GM19239 (cell line): ENCODE measurements around the gene MAPK14.

Experiments used
- DNase-seq: peaks from one replicate; pipeline ENCODE4 v3.0.0; 2011; ENCODE audit warnings: low spot score; ENCODE audit not compliant: insufficient read length
- FAIRE-seq: peaks from 2 replicates; lab custom pipeline; 2011; peaks lifted over from hg19 to GRCh38; lab: Jason Lieb, UNC

MAPK14 gene

DNA sequence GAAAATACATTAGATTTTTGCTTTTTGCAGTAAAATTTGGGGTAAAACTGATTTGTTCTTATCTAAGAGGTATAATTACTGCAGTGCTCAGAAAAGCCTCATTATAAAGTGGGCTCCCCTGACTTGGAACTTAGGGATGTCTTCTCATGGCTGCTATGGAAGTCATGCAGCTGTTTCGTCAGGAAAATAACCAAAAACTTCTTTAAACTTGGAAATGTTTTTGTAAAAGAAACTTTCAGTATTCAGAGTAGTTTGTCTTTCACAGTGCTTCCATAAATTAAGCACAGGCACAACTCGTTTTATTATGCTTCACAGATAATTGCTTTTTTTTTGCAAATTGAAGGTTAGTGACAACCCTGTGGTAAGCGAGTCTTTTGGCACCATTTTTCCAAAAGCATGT is 6.8 kb downstream of the MAPK14 start:
- FAIRE-seq (no peak), DNase-seq (no peak)

DNA sequence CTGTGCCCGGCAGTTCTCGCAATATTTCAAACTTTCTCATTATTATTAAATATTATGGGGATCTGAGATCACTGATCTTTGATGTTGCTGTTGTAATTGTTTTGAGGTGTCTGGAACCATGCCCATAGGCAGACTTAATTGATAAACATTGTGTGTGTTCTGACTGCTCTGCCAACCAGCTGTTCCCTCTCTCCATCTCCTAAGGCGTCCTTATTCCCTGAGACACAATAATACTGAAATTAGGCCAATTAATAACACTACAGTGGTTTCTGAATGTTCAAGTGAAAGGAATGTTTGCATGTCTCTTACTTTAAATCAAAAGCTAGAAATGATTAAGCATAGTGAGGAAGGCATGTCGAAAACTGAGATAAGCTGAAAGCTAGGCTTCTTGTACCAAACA is 7.6 kb downstream of the MAPK14 start:
- no peak for DNase-seq
- FAIRE-seq = no peak

DNA sequence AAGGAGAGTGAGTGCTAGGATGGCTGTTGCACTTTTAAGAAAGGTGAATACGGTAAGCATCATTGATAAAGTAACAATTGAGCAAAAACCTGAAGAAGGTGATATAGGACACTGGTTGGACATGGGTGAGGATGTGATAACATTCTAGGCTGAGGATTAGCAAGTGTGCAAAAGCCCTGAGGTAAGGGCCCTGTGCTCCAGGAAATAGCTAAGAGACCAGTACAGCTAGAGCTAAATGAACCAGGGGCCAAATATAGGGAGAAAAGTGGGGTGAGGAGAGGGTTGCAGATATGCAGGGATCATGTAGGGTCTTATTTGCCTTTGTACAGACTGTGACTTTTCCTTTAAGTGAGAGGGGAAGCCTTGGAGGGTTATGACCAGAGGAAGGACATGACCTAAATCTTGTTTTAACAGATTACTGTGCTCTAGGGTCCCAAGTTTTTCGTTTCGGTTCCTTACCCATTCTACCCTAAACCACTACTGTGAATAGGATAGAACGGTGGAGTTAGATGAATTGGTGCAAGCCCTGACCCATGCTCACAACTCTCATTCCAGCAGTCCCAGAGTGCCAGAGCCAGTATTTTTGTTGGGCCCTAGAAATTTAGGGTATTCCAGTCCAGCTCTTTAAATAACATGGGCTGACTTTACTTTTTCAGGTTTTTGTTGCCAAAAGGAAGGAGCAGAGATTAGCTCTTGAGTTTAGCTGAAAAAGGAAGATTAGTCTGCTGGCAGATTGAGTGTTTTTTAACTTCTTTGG is 10.7 kb downstream of the MAPK14 start:
- DNase-seq (no peak), FAIRE-seq (peak; percentile 37)

DNA sequence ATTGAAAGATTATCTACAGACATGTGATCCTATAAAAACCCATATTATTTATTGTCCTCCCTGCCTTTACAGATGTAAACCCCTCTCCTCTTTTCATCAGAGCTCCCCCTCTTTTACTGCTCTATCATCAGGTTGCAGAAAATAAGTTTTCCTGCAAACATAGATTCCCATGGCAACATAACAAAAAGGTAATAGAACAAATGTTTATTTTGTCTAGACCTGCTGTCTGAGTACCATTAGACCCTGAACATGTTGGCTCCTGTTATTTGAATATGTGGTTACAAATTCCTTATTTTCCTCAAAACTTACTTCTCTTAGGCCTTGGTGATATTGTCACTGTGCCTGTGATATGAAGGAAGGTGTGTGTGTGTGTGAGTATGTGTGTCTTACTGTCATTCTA is 11.5 kb downstream of the MAPK14 start:
- no peak for DNase-seq
- no peak for FAIRE-seq

DNA sequence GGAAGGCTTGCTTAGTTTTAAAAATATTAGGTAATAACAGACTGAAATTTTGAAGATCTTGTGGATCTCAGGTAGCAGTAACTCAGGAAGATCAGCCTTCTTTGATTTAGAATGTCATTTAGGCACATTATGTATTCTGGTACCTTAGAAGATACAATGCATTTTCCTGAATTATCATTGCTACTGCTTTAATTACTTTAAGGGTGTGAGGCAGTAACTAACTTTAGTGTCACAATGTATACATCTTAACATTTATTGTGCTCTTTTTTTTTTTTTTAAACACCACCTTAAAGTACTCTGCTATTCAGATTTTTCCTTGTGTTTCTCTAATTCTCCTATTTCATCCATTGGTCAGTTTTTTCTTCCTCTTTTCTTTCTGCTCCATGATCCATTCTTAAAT is 13.3 kb downstream of the MAPK14 start:
- FAIRE-seq (no peak), DNase-seq (no peak)

DNA sequence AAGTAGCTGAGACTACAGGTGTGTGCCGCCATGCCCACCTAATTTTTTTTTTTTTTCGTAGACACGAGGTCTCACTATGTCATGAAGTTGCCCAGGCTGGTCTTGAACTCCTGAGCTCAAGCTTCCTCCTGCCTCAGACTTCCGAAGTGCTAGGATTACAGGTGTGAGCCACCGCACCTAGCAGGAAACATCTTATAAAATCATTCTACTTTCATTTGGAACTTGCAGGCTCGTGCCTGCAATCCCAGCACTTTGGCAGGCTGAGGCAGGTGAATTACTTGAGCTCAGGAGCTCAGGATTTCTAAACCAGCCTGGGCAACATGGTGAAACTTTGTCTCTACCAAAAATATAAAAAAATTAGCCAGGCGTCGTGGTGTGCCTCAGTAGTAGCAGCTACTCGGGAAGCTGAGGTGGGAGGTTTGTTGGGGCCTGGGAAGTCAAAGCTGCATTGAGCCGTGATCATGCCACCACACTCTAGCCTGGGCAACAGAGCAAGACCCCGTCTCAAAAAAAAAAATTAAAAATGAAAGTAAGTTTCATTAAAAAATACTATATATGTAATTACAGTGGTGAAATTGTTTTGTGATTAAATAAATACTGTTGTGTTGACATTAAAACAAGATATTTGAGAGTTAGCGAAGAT is 15.1 kb downstream of the MAPK14 start:
- no peak for FAIRE-seq
- no peak for DNase-seq

DNA sequence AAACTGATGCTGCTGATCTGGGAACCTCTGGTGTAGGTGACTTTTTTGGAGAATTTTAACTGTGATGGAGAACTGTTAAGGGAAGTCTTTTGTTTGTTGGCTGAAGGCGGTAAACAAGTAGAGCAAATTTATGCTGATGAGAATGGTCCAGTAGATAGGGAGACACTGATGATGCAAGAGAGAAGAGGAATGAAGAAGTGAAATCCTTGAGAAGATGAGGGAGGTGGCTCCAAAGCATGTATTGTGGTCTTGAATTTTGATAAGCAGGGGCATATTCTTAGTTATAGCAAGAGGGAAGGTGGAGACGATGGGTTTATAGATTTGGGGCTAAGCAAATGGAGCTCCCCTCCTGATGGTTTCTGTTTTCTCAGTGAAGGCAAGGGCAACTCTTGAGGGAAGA is 22.0 kb downstream of the MAPK14 start:
- peak; percentile 23 for FAIRE-seq
- no peak for DNase-seq

DNA sequence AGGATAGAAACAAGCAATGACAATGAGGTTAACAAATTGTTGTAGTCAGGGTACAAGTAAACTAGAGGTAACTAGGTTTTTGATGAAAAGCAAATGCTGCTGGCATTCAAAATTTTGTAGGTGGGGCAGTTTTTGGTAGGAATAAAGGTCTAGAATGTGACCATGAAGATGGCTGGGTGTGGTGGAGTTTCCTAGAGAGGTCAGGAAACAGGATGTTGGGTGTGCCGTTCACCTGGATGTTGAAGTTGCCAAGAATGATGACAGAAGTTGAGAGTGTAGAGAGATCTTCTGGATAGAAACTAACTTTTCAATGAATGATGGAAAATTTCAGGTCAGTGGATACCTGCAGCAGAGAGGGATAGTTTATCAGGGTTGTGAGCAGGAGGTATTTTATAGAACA is 22.7 kb downstream of the MAPK14 start:
- DNase-seq = no peak
- no peak for FAIRE-seq

DNA sequence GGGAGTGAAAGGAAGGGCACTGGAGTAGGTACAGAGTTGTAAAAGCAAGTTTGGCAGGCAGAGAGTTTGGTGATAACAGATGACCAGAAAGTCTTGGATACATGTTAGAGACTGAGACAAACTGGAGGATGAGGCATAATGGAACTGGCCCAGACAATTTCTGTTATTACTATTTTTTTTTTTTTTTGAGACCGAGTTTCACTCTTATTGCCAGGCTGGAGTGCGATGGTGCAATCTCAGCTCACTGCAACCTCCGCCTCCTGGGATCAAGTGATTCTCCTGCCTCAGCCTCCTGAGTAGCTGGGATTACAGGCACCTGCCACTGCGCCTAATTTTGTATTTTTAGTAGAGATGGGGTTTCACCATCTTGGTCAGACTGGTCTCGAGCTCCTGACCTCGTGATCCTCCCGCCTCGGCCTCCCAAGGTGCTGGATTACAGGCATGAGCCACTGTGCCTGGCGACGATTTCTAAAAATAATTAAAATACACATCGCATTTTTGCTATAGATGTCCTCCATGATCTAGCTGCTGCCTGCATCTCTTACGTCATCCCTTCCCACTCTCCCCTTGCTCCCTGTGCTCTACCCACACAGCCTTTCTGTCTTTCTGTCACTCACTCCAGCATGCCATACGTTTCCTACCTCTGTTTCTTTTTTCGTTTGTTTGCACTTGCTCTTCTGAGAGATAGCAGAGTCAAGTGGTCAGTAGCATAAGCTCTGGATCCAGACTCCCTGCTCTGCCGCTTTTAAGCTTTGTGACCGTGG is 23.5 kb downstream of the MAPK14 start:
- FAIRE-seq = no peak
- no peak for DNase-seq

DNA sequence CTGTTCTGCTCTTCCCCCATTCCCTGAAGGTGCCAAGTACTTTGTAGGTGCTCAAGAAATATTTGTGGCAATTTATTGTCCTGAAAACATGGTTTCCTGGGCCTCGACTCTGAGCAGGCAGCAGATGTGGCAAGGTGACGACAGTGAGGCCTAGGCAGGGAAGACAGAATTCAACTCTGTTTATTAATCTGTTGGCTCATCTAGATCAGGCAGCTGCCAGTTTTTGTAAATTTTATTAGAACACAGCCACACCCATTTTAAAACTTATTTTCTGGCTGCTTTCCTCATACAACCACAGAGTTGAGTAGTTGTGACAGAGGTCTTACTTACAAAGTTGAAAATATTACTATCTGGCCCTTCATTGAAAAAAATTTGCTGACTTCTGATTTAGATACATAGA is 24.5 kb downstream of the MAPK14 start:
- FAIRE-seq = no peak
- DNase-seq = no peak

DNA sequence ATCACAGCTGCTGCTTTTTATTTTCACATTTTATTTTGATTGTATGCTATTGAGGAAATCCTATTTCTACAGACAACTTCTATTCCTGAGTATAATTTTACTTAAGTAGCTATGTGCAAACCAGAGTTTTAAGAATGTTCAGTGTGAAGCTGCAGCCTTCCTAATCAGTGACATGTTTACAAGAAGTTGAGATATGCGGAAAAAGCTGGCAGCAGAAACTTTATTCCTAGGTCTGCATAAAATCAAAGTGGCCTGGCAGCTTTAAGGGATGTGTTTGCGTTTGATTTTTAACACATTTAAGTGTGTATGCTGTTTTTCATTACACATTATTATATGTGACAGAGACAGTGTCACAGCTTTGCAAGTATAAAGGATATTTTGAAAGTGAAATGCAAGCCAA is 26.3 kb downstream of the MAPK14 start:
- FAIRE-seq (no peak), DNase-seq (no peak)

DNA sequence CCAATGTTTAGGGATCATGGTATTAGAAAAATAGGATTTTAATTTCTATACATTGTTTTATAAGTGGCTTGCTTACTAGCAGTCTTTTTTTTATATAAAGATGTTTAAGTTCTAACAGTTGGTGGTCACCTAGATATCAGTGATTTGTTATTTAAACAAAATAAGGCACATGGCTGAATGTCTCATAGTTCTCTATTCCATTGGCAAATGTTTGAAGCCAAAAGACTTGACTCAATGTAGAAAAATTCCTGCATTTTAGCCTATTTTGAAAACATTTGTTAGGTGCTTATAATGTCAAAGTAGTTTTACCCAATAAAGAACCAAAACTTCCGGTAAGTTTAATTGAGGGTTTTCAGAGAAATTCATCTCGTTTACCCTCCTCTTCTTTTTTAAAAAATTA is 26.8 kb downstream of the MAPK14 start:
- no peak for FAIRE-seq
- DNase-seq = no peak

DNA sequence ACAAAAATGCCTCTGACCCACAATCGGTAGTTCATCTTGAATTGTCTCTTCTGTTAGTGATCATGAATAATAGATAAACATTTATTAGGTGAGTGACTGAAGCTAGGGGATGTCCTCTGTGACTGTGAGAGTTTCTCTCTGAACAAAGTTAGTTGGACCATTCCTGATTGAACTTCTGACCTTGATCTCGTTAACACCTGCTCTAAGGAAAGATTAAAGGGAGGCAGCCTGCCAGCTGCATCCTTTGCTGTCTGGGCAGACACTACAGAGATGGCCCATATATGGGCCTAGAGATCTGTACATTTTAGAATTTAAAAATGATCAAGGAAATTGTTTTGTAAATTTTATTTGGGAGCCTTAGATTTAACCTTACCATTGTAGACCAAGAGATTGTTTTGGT is 27.3 kb downstream of the MAPK14 start:
- DNase-seq (no peak), FAIRE-seq (no peak)

DNA sequence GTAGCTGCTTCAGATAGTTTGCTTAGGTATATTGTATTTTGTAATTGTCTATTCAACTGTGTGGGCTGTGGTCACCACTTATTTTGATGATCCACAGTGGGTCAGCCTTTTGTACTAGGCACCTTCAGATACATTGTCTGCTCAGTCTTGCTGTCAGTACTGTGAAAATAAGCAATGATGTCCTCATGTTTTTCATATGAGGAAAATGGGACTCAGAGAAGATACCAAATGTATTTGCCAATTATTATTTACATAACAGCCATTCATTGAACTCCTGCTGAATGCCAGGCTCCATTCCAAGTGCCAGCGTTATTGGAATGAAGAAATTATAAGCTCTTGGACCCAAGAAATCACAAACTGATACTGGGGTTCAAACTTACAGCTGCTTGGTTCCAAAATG is 28.6 kb downstream of the MAPK14 start:
- DNase-seq (no peak), FAIRE-seq (no peak)

DNA sequence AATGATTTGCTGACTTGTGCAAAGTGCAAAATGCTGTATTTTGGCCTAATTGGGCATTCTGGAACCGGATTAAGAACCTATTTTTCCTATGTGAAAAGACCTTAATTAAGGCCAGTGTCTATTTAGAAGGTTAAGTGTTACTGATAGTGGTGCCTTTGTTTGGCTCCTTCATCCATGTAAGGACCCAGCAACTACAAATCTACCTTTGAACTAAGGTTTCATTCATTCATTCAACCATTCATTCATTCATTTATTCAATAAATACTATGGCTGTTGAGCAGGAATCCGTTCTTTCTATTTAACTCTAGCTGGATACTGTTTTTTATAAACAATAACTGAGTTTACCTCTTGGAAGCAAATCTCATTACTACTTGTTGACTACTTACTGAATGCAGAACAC is 33.6 kb downstream of the MAPK14 start:
- FAIRE-seq (no peak), DNase-seq (no peak)

DNA sequence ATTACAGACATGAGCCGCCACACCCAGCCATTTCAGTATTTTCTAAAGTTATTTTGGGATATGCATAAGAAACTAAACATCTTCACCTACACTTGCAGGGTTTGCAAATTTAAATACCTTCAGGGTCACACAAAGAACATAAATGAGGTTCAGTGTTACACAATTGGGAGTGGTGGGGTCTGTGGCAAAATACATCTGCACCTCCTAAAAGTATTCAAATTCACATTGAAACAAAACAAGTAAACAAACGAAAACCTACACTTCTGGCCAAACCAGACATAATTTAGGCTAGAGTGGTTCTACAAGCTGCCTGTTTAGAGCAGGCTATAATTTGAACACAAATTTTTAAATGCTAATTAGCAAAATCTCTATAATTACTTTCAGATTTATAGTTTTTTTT is 34.6 kb downstream of the MAPK14 start:
- DNase-seq (no peak), FAIRE-seq (no peak)

DNA sequence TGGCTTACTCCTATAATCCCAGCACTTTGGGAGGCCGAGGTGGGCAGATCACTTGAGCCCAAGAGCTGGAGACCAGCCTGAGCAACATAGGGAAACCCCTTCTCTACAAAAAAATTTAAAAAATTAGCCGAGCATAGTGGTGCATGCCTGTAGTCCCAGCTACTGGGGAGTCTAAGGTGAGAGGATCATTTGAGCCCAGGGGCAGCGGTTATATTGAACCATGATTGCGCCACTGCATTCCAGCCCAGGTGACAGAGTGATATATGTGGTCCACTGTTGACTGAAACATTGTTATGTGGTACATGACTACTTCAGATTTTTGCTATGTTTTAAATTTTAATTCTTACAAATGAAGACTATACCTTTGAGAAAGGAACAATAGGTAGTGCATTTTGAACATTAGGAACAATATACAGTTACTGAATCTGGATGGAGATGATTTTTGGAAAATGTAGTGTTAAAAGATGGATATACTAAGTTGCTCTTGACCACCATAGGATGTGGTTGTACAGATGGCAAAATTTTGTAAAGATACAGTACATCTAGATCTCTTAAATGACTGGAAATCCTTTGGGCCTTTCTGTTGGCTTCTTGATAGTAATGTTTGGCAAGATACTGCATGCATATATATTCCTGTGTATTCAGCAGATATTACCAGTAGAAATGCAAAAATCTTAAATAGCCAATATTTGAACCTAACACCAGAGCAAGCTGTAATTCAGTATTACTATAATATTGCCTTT is 35.9 kb downstream of the MAPK14 start:
- FAIRE-seq (no peak), DNase-seq (no peak)

DNA sequence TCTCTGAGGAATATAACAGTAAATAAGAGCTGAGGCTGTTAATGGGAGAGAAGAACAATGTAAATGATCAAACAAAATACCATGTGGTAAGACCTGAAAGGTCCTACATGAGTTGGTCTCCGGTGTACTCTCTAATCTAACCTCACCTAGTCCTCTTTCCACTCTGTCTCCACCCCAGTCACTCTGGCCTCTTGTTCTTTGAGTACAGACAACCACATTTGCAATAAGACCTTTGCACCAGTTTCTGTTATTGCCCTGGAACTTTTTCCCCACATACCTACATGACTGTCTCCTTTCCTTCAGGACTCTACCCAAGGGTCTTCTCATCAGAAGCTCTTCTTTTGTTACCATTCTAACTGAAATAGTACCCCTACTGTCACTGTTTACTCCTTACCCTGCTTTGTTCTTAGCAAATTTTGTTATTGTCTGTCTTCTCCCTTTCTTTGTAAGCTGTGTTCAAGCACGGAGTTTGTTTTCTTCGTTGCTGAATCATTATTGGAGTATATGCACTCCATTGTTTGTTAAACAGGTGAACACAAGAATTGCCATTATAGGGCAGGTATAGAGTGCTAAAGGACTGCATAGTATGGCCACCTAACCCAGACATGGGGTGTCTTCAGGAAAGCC is 37.3 kb downstream of the MAPK14 start:
- DNase-seq = no peak
- FAIRE-seq = no peak

DNA sequence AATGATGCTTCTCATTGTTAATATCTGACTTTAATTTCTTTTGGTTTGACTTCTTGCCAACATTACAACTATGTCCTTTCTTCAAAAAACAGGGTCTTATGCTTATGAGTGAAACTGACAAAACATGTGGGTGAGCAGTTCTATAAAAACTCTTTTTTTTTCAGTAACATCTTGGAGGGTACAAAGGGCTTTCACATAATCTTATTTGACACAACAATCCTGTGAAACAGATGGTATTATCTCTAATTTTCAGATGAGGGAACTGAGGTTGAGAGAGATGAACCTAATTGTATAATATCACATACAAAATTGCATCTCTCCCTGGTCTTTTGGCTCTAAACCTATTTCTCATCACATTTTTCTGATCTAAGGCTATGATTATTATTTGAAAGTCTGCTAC is 38.3 kb downstream of the MAPK14 start:
- no peak for DNase-seq
- FAIRE-seq = no peak

DNA sequence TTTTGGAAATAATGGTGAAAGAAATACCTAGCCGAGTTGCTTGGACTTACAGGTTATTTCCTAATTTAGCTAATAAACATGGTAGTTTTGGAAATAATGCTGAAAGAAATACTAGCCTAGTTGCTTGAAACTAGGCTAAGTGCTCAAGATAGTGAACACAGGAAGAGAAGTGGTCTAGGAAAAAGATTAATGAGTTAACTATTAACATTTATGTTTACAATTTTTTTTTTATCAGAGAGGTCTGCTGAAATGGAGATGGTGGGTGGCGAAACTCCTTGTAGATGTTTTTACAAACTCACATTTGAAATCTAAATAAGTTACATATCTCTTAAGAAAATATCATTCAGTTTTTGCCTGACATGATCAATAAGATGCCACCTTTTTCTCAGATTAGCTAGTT is 39.2 kb downstream of the MAPK14 start:
- DNase-seq (no peak), FAIRE-seq (no peak)
